DMS153 treated with DMSO at 0.1 percent for 48 hours (cell line): ENCODE measurements around the gene SORL1-AS1.
"Not testable (repeated sequence)": the region's sequence is repeated elsewhere in the genome, so short reads cannot be mapped to it uniquely, and the experiment has no call there.

ENCODE experiments used
- DNase-seq: peaks from one replicate; lab custom pipeline; 2025; ENCODE audit not compliant: unreplicated experiment; lab: John Stamatoyannopoulos, UW

Gene SORL1-AS1

GRCh38 chr11:121452609-121453150, at the start of gene SORL1-AS1:
Gene SORL1-AS1, minus strand, starts transcription at chr11:121452967.
- no peak for DNase-seq

- DNase-seq: no peak
These were observed 48.0 kb upstream of the SORL1-AS1 start for GRCh38 chr11:121500717-121501116.

GRCh38 chr11:121500275-121500674, 47.5 kb upstream of the SORL1-AS1 start:
- no peak for DNase-seq

GRCh38 chr11:121499405-121499804, 46.6 kb upstream of the SORL1-AS1 start:
- no peak for DNase-seq

GRCh38 chr11:121497176-121497998, 44.6 kb upstream of the SORL1-AS1 start:
- no peak for DNase-seq

GRCh38 chr11:121494355-121495099, 41.8 kb upstream of the SORL1-AS1 start:
- DNase-seq: no peak

- DNase-seq: no peak
These were observed 37.1 kb upstream of the SORL1-AS1 start for GRCh38 chr11:121489823-121490222.

- DNase-seq: no peak
These were observed 35.9 kb upstream of the SORL1-AS1 start for GRCh38 chr11:121488641-121489040.

- DNase-seq: no peak
These were observed 35.4 kb upstream of the SORL1-AS1 start for GRCh38 chr11:121488170-121488569.

GRCh38 chr11:121487191-121487590, 34.4 kb upstream of the SORL1-AS1 start:
- no peak for DNase-seq

GRCh38 chr11:121486054-121486453, 33.3 kb upstream of the SORL1-AS1 start:
- DNase-seq: no peak

- DNase-seq: no peak
These were observed 32.4 kb upstream of the SORL1-AS1 start for GRCh38 chr11:121485216-121485615.

GRCh38 chr11:121483805-121484480, 31.2 kb upstream of the SORL1-AS1 start:
- no peak for DNase-seq

- DNase-seq: no peak
These were observed 29.7 kb upstream of the SORL1-AS1 start for GRCh38 chr11:121482231-121483129.

- DNase-seq: not testable (repeated sequence)
These were observed 28.9 kb upstream of the SORL1-AS1 start for GRCh38 chr11:121481484-121482230.

- DNase-seq: no peak
These were observed 27.0 kb upstream of the SORL1-AS1 start for GRCh38 chr11:121479698-121480238.

- no peak for DNase-seq
These were observed 26.3 kb upstream of the SORL1-AS1 start for GRCh38 chr11:121478895-121479697.

GRCh38 chr11:121478226-121478894, 25.6 kb upstream of the SORL1-AS1 start:
- no peak for DNase-seq
